Naive thymus-derived CD8-positive, alpha-beta T cell (primary cell): ENCODE measurements around the gene FAM83G. TPM values are rescaled to one million over a fixed set of nuclear protein-coding genes. Genes with fewer than 3 reads are reported as not detected.

Experiments
- ATAC-seq, 2 donors: fragments of 150-1000 bp; cut with Tn5 transposase in 1 of 2; sonication (Bioruptor Pico), chemical (Tn5 transposase) in 1 of 2; 1 replicate in 1 of 2; 2 replicates in 1 of 2; pipeline ENCODE4 v1.10.0; 2021; ENCODE audit warnings: mild to moderate bottlenecking in 2 of 2, moderate library complexity in 2 of 2
- POLR2A ChIA-PET: fragments of 350-600 bp; sonication (Branson Sonifier 250); formaldehyde crosslinking; loops from one replicate; lab custom pipeline; 2021; ENCODE audit warnings: antibody characterized with exemption; lab: Charles Lee
- DNase-seq, 10 donors: peaks; one replicate each; pipeline versions ENCODE4 v3.0.0 to v3.0.0-alpha.2; 2020 to 2022
- H3K27ac Mint-ChIP-seq, 10 donors: one replicate each; pipeline ENCODE4 v1.8.0; 2020 to 2022; ENCODE audit warnings: mild to moderate bottlenecking in 10 of 10, mixed read lengths in 10 of 10, moderate library complexity in 4 of 10, inconsistent platforms in 1 of 10
- H3K27me3 Mint-ChIP-seq, 5 donors: one replicate each; pipeline ENCODE4 v1.8.0; 2021 to 2022; ENCODE audit warnings: mixed read lengths in 5 of 5
- H3K36me3 Mint-ChIP-seq, 3 donors: one replicate each; pipeline ENCODE4 v1.8.0; 2020 to 2022; ENCODE audit warnings: mixed read lengths in 3 of 3, mild to moderate bottlenecking in 2 of 3, inconsistent platforms in 1 of 3
- H3K4me1 Mint-ChIP-seq, 4 donors: one replicate each; pipeline ENCODE4 v1.8.0; 2021 to 2022; ENCODE audit warnings: mixed read lengths in 4 of 4
- H3K4me3 Mint-ChIP-seq, 10 donors: one replicate each; pipeline ENCODE4 v1.8.0; 2020 to 2022; ENCODE audit warnings: mild to moderate bottlenecking in 10 of 10, mixed read lengths in 10 of 10, moderate library complexity in 6 of 10, inconsistent platforms in 1 of 10
- H3K9me3 Mint-ChIP-seq, 9 donors: one replicate each; pipeline ENCODE4 v1.8.0; 2020 to 2022; ENCODE audit warnings: mixed read lengths in 9 of 9, mild to moderate bottlenecking in 3 of 9, inconsistent platforms in 1 of 9, moderate library complexity in 1 of 9
- polyA plus RNA-seq, 3 donors: library from polyadenylated mRNA; unstranded; fragments of 300-500 nt; fragmentation: Illumina TruSeq; gene quantifications; one replicate each; pipeline ENCODE4 v1.2.3, GENCODE V29; 2021
- total RNA-seq, 8 experiments: library from RNA in 2 of 8; stranded (reverse) in 2 of 8; gene quantifications; one replicate each; pipeline ENCODE4 v1.2.3 and lab custom pipeline; 2021 to 2026

The FAM83G gene
- total and polyA plus RNA-seq, 5 experiments from 2014 or later = 1.5 to 8.9 (median 3.5) TPM

- peak overlapping the region in 3 of 10 donors; percentile 22 to 52 (median 50) for H3K27ac Mint-ChIP-seq
- H3K9me3 Mint-ChIP-seq = no peaks in the 10 kb centered on the region
- no peak overlapping the region for H3K4me3 Mint-ChIP-seq
- POLR2A ChIA-PET = no interaction called here
- H3K4me1 Mint-ChIP-seq = peaks cover 0 to 9% (median 2%) of the 10 kb centered on the region in 4 donors
- H3K36me3 Mint-ChIP-seq = peaks cover 0 to 2% (median 1%) of the 10 kb centered on the region in 3 donors
- ATAC-seq (no peak), DNase-seq (no peak)
- no peaks in the 10 kb centered on the region for H3K27me3 Mint-ChIP-seq
Measured at GRCh38 chr17:18968945-18969887, 35.3 kb downstream of the FAM83G start.

DNA sequence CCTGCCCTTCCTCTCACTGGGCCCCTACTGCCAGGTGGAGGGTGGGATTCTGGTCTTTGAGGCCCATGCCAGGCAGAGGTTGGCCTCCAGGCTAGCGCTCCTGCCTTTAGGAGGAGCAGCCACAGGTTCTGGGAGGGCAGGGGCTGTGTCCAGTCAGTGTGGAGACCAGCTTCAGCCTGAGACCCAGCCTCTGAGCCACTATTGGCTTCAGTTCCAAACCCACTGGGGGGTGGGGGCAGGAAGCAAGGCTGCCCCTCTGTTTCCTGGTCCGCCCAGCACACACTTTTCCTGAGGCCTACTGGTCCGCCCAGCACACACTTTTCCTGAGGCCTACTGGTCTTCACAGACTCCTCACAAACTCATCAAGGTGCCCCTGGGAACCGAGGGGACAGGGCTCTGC lies 36.2 kb downstream of the FAM83G start:
- H3K4me1 Mint-ChIP-seq = peaks cover 0 to 9% (median 2%) of the 10 kb centered on the region in 4 donors
- DNase-seq (no peak), ATAC-seq (no peak)
- no peaks in the 10 kb centered on the region for H3K27me3 Mint-ChIP-seq
- no peak overlapping the region for H3K4me3 Mint-ChIP-seq
- POLR2A ChIA-PET = no interaction called here
- peaks cover 0 to 2% (median 1%) of the 10 kb centered on the region in 3 donors for H3K36me3 Mint-ChIP-seq
- H3K9me3 Mint-ChIP-seq = no peaks in the 10 kb centered on the region
- no peak overlapping the region for H3K27ac Mint-ChIP-seq

- Mint-ChIP-seq H3K4me3 (no peak overlapping the region), H3K4me1 (peaks cover 0 to 9% (median 2%) of the 10 kb centered on the region in 4 donors), H3K27ac (peak overlapping the region in 2 of 10 donors; percentile 7 to 15), H3K9me3 (no peaks in the 10 kb centered on the region), H3K27me3 (no peaks in the 10 kb centered on the region), H3K36me3 (peaks cover 0 to 2% (median 0%) of the 10 kb centered on the region in 3 donors)
- DNase-seq = no peak
- POLR2A ChIA-PET = no interaction called here
- ATAC-seq = no peak
Measured at GRCh38 chr17:18967916-18968315, 36.6 kb downstream of the FAM83G start.

DNA sequence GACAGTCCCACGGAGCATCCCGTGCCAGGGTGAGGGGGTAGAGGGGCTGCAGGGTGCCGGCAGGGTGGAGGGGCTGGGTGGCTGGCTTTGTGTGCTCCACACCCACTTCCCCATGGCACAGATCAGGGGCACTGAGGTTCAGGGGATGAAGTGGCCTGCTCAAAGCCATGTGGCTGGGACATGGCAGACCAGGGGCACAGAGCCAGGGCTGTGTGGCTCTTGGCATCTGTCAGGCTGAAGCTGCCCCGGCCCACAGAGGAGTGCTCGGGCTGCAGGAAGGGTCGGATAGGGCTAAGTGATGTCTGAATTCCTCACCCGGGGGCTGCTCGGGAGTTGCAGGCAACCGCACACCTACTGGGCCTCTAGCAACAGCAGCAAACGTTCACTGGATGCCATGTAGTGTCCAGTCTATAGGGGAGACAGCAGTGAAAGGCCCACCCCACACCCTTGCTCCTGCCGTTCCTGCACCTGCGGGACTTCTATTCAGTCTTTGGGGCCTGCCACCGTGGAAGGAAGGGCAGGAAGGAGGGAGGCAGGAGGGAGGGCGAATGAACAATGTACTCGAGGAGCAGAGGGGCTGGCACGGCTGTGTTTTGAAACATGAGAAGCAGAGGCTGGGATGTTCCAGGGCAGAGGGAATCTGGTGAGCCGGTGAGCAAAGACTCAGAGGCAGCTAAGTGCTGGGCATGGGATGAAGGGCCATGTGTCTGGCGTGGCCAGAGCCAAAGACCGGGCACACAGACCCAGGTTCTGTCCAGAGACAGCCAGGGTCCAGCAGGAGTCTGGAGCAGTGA lies 37.5 kb downstream of the FAM83G start:
- H3K4me3 Mint-ChIP-seq = no peak overlapping the region
- peak overlapping the region in 1 of 10 donors; percentile 8 for H3K27ac Mint-ChIP-seq
- POLR2A ChIA-PET = interaction anchor here (0.7 kb wide), 1 partner anchor 36 kb away, joined by 6 read pairs; no protein-coding TSS in a partner anchor
- H3K4me1 Mint-ChIP-seq = peaks cover 0 to 9% (median 4%) of the 10 kb centered on the region in 4 donors
- no peak for DNase-seq
- no peaks in the 10 kb centered on the region for H3K27me3 Mint-ChIP-seq
- H3K9me3 Mint-ChIP-seq = no peaks in the 10 kb centered on the region
- H3K36me3 Mint-ChIP-seq = no peaks in the 10 kb centered on the region
- no peak for ATAC-seq

- Mint-ChIP-seq H3K4me3 (no peak overlapping the region), H3K36me3 (no peaks in the 10 kb centered on the region), H3K9me3 (no peaks in the 10 kb centered on the region), H3K27ac (peak overlapping the region in 1 of 10 donors; percentile 77), H3K27me3 (no peaks in the 10 kb centered on the region), H3K4me1 (peaks cover 5 to 12% (median 7%) of the 10 kb centered on the region in 4 donors)
- no peak for DNase-seq
- POLR2A ChIA-PET = no interaction called here
- no peak for ATAC-seq
Measured at GRCh38 chr17:18965530-18966236, 38.9 kb downstream of the FAM83G start.

- Mint-ChIP-seq H3K36me3 (no peaks in the 10 kb centered on the region), H3K4me3 (no peak overlapping the region), H3K9me3 (no peaks in the 10 kb centered on the region), H3K27me3 (no peaks in the 10 kb centered on the region), H3K27ac (peak overlapping the region in 2 of 10 donors; percentile 9 to 39), H3K4me1 (peaks cover 7 to 18% (median 12%) of the 10 kb centered on the region in 4 donors)
- POLR2A ChIA-PET = interaction anchor here (0.6 kb wide), 2 partner anchors 69 to 83 kb away, joined by 3 read pairs; no protein-coding TSS in a partner anchor
- no peak for DNase-seq
- ATAC-seq = no peak
Measured at GRCh38 chr17:18964550-18964949, 40.0 kb downstream of the FAM83G start.

DNA sequence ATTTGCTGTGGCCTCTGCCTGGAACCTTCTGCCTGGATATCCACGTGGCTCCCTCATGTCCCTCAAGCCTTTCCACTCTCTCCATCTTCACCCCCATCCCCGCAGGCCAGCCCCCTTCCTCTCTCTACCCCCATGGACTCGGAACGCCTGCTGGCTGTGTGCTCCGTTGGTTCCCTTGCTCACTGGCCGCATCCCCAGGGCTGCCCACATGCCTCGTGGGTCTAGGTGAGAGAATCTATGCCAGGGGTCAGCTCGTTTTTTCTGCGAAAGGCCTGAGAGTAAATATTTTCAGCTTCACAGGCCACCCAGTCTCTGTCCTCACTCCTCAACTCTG lies 40.6 kb downstream of the FAM83G start:
- DNase-seq (no peak), ATAC-seq (no peak)
- Mint-ChIP-seq H3K9me3 (no peaks in the 10 kb centered on the region), H3K4me1 (peaks cover 5 to 23% (median 12%) of the 10 kb centered on the region in 4 donors), H3K4me3 (no peak overlapping the region), H3K27me3 (no peaks in the 10 kb centered on the region), H3K36me3 (no peaks in the 10 kb centered on the region), H3K27ac (peak overlapping the region in 1 of 10 donors; percentile 39)
- POLR2A ChIA-PET = no interaction called here

DNA sequence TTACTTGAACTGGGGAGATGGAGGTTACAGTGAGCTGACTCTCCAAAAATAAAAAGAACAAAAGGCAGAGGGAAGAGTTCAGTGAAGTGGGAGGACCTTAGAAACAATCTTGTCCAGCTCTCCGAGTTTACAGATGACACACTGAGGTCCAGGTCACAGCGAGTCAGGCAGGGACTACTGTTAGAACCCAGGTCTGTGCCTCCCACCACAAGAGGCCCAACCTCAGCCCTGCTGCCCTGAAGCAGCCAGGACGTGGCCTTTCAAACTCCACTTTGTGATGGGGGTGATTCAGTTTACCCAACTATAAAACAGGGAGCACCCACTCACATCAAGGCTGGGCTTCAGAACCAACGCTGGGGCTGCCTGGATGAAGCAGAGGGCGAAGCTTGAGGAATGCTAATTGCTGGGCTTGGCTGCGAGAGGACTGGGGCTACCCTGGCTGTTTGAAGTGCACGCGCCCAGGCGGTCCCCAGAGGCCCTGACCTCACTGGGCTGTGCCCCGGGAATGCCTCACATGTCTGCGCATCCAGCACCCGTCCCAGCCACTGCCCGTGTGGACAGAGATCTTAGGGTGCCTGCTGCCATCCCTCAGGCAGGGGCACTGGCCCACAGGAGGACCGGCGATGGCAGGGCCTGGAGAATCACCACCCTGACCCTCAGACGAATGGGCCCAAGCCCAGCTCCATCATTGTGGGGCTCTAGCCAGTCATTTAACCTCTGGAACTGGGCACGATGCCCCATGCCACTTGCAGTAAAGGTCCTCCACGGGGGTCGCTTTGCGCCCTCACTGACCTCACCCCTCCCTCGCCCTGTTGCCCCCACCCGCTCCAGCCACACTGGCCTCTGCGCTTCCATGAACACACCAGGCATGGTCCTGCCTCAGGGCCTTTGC lies 41.2 kb downstream of the FAM83G start:
- Mint-ChIP-seq H3K27me3 (no peaks in the 10 kb centered on the region), H3K9me3 (no peaks in the 10 kb centered on the region), H3K27ac (peak overlapping the region in 3 of 10 donors; percentile 34 to 71 (median 53)), H3K4me1 (peaks cover 5 to 26% (median 14%) of the 10 kb centered on the region in 4 donors), H3K4me3 (no peak overlapping the region), H3K36me3 (no peaks in the 10 kb centered on the region)
- POLR2A ChIA-PET = no interaction called here
- no peak for DNase-seq
- no peak for ATAC-seq

DNA sequence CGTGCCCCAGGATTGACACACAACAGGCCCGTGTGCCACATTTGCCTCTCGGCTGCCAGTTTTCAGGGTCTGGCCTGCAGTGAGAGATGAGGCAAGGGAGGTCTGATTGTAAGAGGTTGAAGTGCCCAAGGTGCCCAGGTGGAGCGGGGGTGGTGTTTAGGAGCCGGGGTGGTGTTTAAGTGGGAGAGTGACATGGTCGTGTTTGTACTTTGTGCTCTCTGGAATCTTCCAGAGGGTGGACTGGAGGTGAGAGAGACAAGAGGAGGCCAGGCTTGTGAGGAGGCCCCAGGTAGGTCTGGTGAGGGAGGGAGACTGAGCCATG lies 42.1 kb downstream of the FAM83G start:
- POLR2A ChIA-PET = no interaction called here
- DNase-seq (no peak), ATAC-seq (no peak)
- Mint-ChIP-seq H3K4me1 (peaks cover 8 to 34% (median 19%) of the 10 kb centered on the region in 4 donors), H3K27me3 (no peaks in the 10 kb centered on the region), H3K36me3 (no peaks in the 10 kb centered on the region), H3K4me3 (no peak overlapping the region), H3K27ac (peak overlapping the region in 4 of 10 donors; percentile 34 to 71 (median 58)), H3K9me3 (no peaks in the 10 kb centered on the region)

- Mint-ChIP-seq H3K27ac (peak overlapping the region in 3 of 10 donors; percentile 50 to 67 (median 52)), H3K27me3 (no peaks in the 10 kb centered on the region), H3K4me1 (peaks cover 10 to 36% (median 19%) of the 10 kb centered on the region in 4 donors), H3K9me3 (no peaks in the 10 kb centered on the region), H3K36me3 (no peaks in the 10 kb centered on the region), H3K4me3 (no peak overlapping the region)
- DNase-seq (no peak), ATAC-seq (no peak)
- POLR2A ChIA-PET = interaction anchor here (1.2 to 1.5 kb wide), 4 partner anchors 10 to 103 kb away, joined by 3 read pairs; no protein-coding TSS in a partner anchor
Measured at GRCh38 chr17:18961634-18962493, 42.7 kb downstream of the FAM83G start.
